ENCODE data around the gene AMBP. TPM values are rescaled to one million over a fixed set of nuclear protein-coding genes. Genes with fewer than 3 reads are reported as not detected.

The AMBP gene
- polyA plus RNA-seq, 1 donor: 3.6 TPM

- H3K4me3 ChIP-seq (ENCODE audit: low read length): no peak overlapping the region
- DNase-seq: no peak
- H3K9me3 ChIP-seq (ENCODE audit: control insufficient read depth, low read depth, low read length): no peaks in the 10 kb centered on the region
- no peaks in the 10 kb centered on the region for H3K27me3 ChIP-seq (ENCODE audit: control insufficient read depth, insufficient read depth, low read length)
- H3K27ac ChIP-seq (ENCODE audit: low read length): no peak overlapping the region
- no CpG with 5 or more reads among the region's 9 CpGs for WGBS (ENCODE audit: insufficient coverage, low lambda C conversion rate)
- H3K36me3 ChIP-seq (ENCODE audit: control insufficient read depth, insufficient read depth, low read length): peaks cover 43% of the 10 kb centered on the region
- H3K4me1 ChIP-seq (ENCODE audit: control insufficient read depth, insufficient read depth, low read length): no peaks in the 10 kb centered on the region
Measured at GRCh38 chr9:114030364-114030763, 47.7 kb downstream of the AMBP start.

GRCh38 chr9:114029311-114030170 lies 48.6 kb downstream of the AMBP start:
- no peak overlapping the region for H3K4me3 ChIP-seq (ENCODE audit: low read length)
- H3K4me1 ChIP-seq (ENCODE audit: control insufficient read depth, insufficient read depth, low read length): no peaks in the 10 kb centered on the region
- no peak overlapping the region for H3K27ac ChIP-seq (ENCODE audit: low read length)
- no peaks in the 10 kb centered on the region for H3K9me3 ChIP-seq (ENCODE audit: control insufficient read depth, low read depth, low read length)
- H3K27me3 ChIP-seq (ENCODE audit: control insufficient read depth, insufficient read depth, low read length): no peaks in the 10 kb centered on the region
- no peak for DNase-seq
- H3K36me3 ChIP-seq (ENCODE audit: control insufficient read depth, insufficient read depth, low read length): peaks cover 45% of the 10 kb centered on the region
- no CpG with 5 or more reads among the region's 12 CpGs for WGBS (ENCODE audit: insufficient coverage, low lambda C conversion rate)

GRCh38 chr9:114028646-114029045 lies 49.5 kb downstream of the AMBP start:
- H3K27me3 ChIP-seq (ENCODE audit: control insufficient read depth, insufficient read depth, low read length): no peaks in the 10 kb centered on the region
- peaks cover 42% of the 10 kb centered on the region for H3K36me3 ChIP-seq (ENCODE audit: control insufficient read depth, insufficient read depth, low read length)
- no peak overlapping the region for H3K27ac ChIP-seq (ENCODE audit: low read length)
- H3K9me3 ChIP-seq (ENCODE audit: control insufficient read depth, low read depth, low read length): no peaks in the 10 kb centered on the region
- no peak for DNase-seq
- WGBS (ENCODE audit: insufficient coverage, low lambda C conversion rate): no CpG with 5 or more reads among the region's 22 CpGs
- no peaks in the 10 kb centered on the region for H3K4me1 ChIP-seq (ENCODE audit: control insufficient read depth, insufficient read depth, low read length)
- H3K4me3 ChIP-seq (ENCODE audit: low read length): no peak overlapping the region

- no CpG with 5 or more reads among the region's 4 CpGs for WGBS (ENCODE audit: insufficient coverage, low lambda C conversion rate)
- Histone ChIP-seq H3K27ac (ENCODE audit: low read length) (no peak overlapping the region), H3K4me1 (ENCODE audit: control insufficient read depth, insufficient read depth, low read length) (no peaks in the 10 kb centered on the region), H3K4me3 (ENCODE audit: low read length) (no peak overlapping the region), H3K27me3 (ENCODE audit: control insufficient read depth, insufficient read depth, low read length) (no peaks in the 10 kb centered on the region), H3K9me3 (ENCODE audit: control insufficient read depth, low read depth, low read length) (no peaks in the 10 kb centered on the region), H3K36me3 (ENCODE audit: control insufficient read depth, insufficient read depth, low read length) (peaks cover 36% of the 10 kb centered on the region)
- no peak for DNase-seq
Measured at GRCh38 chr9:114027863-114028465, 50.1 kb downstream of the AMBP start.

GRCh38 chr9:114027159-114027862 lies 50.8 kb downstream of the AMBP start:
- H3K4me3 ChIP-seq (ENCODE audit: low read length): no peak overlapping the region
- peaks cover 5% of the 10 kb centered on the region for H3K9me3 ChIP-seq (ENCODE audit: control insufficient read depth, low read depth, low read length)
- no peak overlapping the region for H3K27ac ChIP-seq (ENCODE audit: low read length)
- no CpG with 5 or more reads among the region's 13 CpGs for WGBS (ENCODE audit: insufficient coverage, low lambda C conversion rate)
- H3K36me3 ChIP-seq (ENCODE audit: control insufficient read depth, insufficient read depth, low read length): peaks cover 32% of the 10 kb centered on the region
- H3K4me1 ChIP-seq (ENCODE audit: control insufficient read depth, insufficient read depth, low read length): no peaks in the 10 kb centered on the region
- no peaks in the 10 kb centered on the region for H3K27me3 ChIP-seq (ENCODE audit: control insufficient read depth, insufficient read depth, low read length)
- DNase-seq: no peak

- Histone ChIP-seq H3K4me1 (ENCODE audit: control insufficient read depth, insufficient read depth, low read length) (no peaks in the 10 kb centered on the region), H3K36me3 (ENCODE audit: control insufficient read depth, insufficient read depth, low read length) (peaks cover 32% of the 10 kb centered on the region), H3K27ac (ENCODE audit: low read length) (no peak overlapping the region), H3K27me3 (ENCODE audit: control insufficient read depth, insufficient read depth, low read length) (no peaks in the 10 kb centered on the region), H3K9me3 (ENCODE audit: control insufficient read depth, low read depth, low read length) (peaks cover 5% of the 10 kb centered on the region), H3K4me3 (ENCODE audit: low read length) (no peak overlapping the region)
- DNase-seq: no peak
- WGBS (ENCODE audit: insufficient coverage, low lambda C conversion rate): no CpG with 5 or more reads among the region's 4 CpGs
Measured at GRCh38 chr9:114026335-114026734, 51.8 kb downstream of the AMBP start.

- WGBS (ENCODE audit: insufficient coverage, low lambda C conversion rate): no CpG with 5 or more reads among the region's 5 CpGs
- H3K4me3 ChIP-seq (ENCODE audit: low read length): no peak overlapping the region
- H3K9me3 ChIP-seq (ENCODE audit: control insufficient read depth, low read depth, low read length): peaks cover 5% of the 10 kb centered on the region
- H3K27me3 ChIP-seq (ENCODE audit: control insufficient read depth, insufficient read depth, low read length): no peaks in the 10 kb centered on the region
- peaks cover 32% of the 10 kb centered on the region for H3K36me3 ChIP-seq (ENCODE audit: control insufficient read depth, insufficient read depth, low read length)
- H3K27ac ChIP-seq (ENCODE audit: low read length): no peak overlapping the region
- no peaks in the 10 kb centered on the region for H3K4me1 ChIP-seq (ENCODE audit: control insufficient read depth, insufficient read depth, low read length)
- no peak for DNase-seq
Measured at GRCh38 chr9:114025760-114026159, 52.3 kb downstream of the AMBP start.

GRCh38 chr9:114025196-114025753 lies 52.8 kb downstream of the AMBP start:
- 100% methylated on average over 2 of the region's 3 CpGs for WGBS (ENCODE audit: insufficient coverage, low lambda C conversion rate)
- Histone ChIP-seq H3K9me3 (ENCODE audit: control insufficient read depth, low read depth, low read length) (peaks cover 5% of the 10 kb centered on the region), H3K27me3 (ENCODE audit: control insufficient read depth, insufficient read depth, low read length) (no peaks in the 10 kb centered on the region), H3K4me3 (ENCODE audit: low read length) (no peak overlapping the region), H3K27ac (ENCODE audit: low read length) (no peak overlapping the region), H3K4me1 (ENCODE audit: control insufficient read depth, insufficient read depth, low read length) (no peaks in the 10 kb centered on the region), H3K36me3 (ENCODE audit: control insufficient read depth, insufficient read depth, low read length) (peaks cover 29% of the 10 kb centered on the region)
- no peak for DNase-seq

- Histone ChIP-seq H3K36me3 (ENCODE audit: control insufficient read depth, insufficient read depth, low read length) (peaks cover 22% of the 10 kb centered on the region), H3K9me3 (ENCODE audit: control insufficient read depth, low read depth, low read length) (peaks cover 5% of the 10 kb centered on the region), H3K4me1 (ENCODE audit: control insufficient read depth, insufficient read depth, low read length) (no peaks in the 10 kb centered on the region), H3K4me3 (ENCODE audit: low read length) (no peak overlapping the region), H3K27me3 (ENCODE audit: control insufficient read depth, insufficient read depth, low read length) (no peaks in the 10 kb centered on the region), H3K27ac (ENCODE audit: low read length) (no peak overlapping the region)
- DNase-seq: no peak
- 100% methylated on average over 1 of the region's 1 CpG for WGBS (ENCODE audit: insufficient coverage, low lambda C conversion rate)
Measured at GRCh38 chr9:114023961-114024360, 54.1 kb downstream of the AMBP start.

GRCh38 chr9:114021578-114021977 lies 56.5 kb downstream of the AMBP start:
- no peak overlapping the region for H3K4me3 ChIP-seq (ENCODE audit: low read length)
- H3K4me1 ChIP-seq (ENCODE audit: control insufficient read depth, insufficient read depth, low read length): no peaks in the 10 kb centered on the region
- H3K9me3 ChIP-seq (ENCODE audit: control insufficient read depth, low read depth, low read length): peaks cover 5% of the 10 kb centered on the region
- no peaks in the 10 kb centered on the region for H3K27me3 ChIP-seq (ENCODE audit: control insufficient read depth, insufficient read depth, low read length)
- WGBS (ENCODE audit: insufficient coverage, low lambda C conversion rate): no CpG with 5 or more reads among the region's 3 CpGs
- H3K27ac ChIP-seq (ENCODE audit: low read length): no peak overlapping the region
- H3K36me3 ChIP-seq (ENCODE audit: control insufficient read depth, insufficient read depth, low read length): peaks cover 38% of the 10 kb centered on the region
- DNase-seq: no peak

All from large intestine (tissue), 3 donors.